H9 (cell line): Measurements from ENCODE around the gene NEGR1. TPM values are rescaled to one million over a fixed set of nuclear protein-coding genes. Genes with fewer than 3 reads are reported as not detected.

Source experiments
- DNase-seq: peaks from one replicate; pipeline ENCODE4 v3.0.0-alpha.2; 2017
- H2AFZ ChIP-seq: one replicate; pipeline ENCODE4 v1.6.1; 2013; ENCODE audit warnings: mild to moderate bottlenecking, low read length, control low read depth, moderate library complexity
- H2AK5ac ChIP-seq: 2 replicates; pipeline ENCODE4 v1.6.1; 2013; ENCODE audit warnings: low read length, control low read depth, mixed read lengths; ENCODE audit not compliant: insufficient read length
- H2BK120ac ChIP-seq: one replicate; pipeline ENCODE4 v1.6.1; 2013; ENCODE audit warnings: low read depth, mild to moderate bottlenecking, low read length, control low read depth, inconsistent platforms; ENCODE audit not compliant: poor library complexity, severe bottlenecking
- H2BK12ac ChIP-seq: 2 replicates; pipeline ENCODE4 v1.6.1; 2013; ENCODE audit warnings: low read length, control low read depth, mixed read lengths, low read depth; ENCODE audit not compliant: insufficient read length
- H2BK15ac ChIP-seq: 2 replicates; pipeline ENCODE4 v1.6.1; 2013; ENCODE audit warnings: low read depth, low read length, control low read depth
- H2BK20ac ChIP-seq: one replicate; pipeline ENCODE4 v1.6.1; 2013; ENCODE audit warnings: low read depth, mild to moderate bottlenecking, low read length, control low read depth, inconsistent platforms; ENCODE audit not compliant: poor library complexity, severe bottlenecking
- H2BK5ac ChIP-seq: 2 replicates; pipeline ENCODE4 v1.6.1; 2013; ENCODE audit warnings: low read length, control low read depth, mixed read lengths; ENCODE audit not compliant: insufficient read length
- H3K14ac ChIP-seq: 2 replicates; pipeline ENCODE4 v1.6.1; 2013; ENCODE audit warnings: low read length, control low read depth; ENCODE audit not compliant: insufficient read depth
- H3K18ac ChIP-seq: 2 replicates; pipeline ENCODE4 v1.6.1; 2013; ENCODE audit warnings: low read depth, mild to moderate bottlenecking, mixed read lengths, low read length, control low read depth; ENCODE audit not compliant: insufficient read length
- H3K23ac ChIP-seq: 2 replicates; pipeline ENCODE4 v1.6.1; 2013; ENCODE audit warnings: low read length, control low read depth, mixed read lengths, low read depth; ENCODE audit not compliant: insufficient read length
- H3K23me2 ChIP-seq: 2 replicates; pipeline ENCODE4 v1.6.1; 2013; ENCODE audit warnings: low read depth, mild to moderate bottlenecking, mixed read lengths, low read length, control low read depth; ENCODE audit not compliant: insufficient read length, poor library complexity, severe bottlenecking
- H3K27ac ChIP-seq: 2 replicates; pipeline ENCODE4 v1.5.1; 2013; ENCODE audit warnings: low read length, control low read depth, mixed read lengths, low read depth; ENCODE audit not compliant: insufficient read length
- H3K27me3 ChIP-seq: 2 replicates; pipeline ENCODE4 v1.6.1; 2013; ENCODE audit warnings: low read length, control low read depth, inconsistent platforms; ENCODE audit not compliant: insufficient read depth
- H3K4ac ChIP-seq: 2 replicates; pipeline ENCODE4 v1.6.1; 2013; ENCODE audit warnings: low read depth, mild to moderate bottlenecking, control low read depth, inconsistent platforms, low read length, moderate library complexity
- H3K4me1 ChIP-seq: 2 replicates; pipeline ENCODE4 v1.6.1; 2013; ENCODE audit warnings: low read length, control low read depth, inconsistent platforms; ENCODE audit not compliant: insufficient read depth
- H3K4me2 ChIP-seq: 2 replicates; pipeline ENCODE4 v1.6.1; 2013; ENCODE audit warnings: low read length, control low read depth, mixed read lengths; ENCODE audit not compliant: insufficient read length, insufficient read depth
- H3K56ac ChIP-seq: 2 replicates; pipeline ENCODE4 v1.6.1; 2013; ENCODE audit warnings: low read depth, mild to moderate bottlenecking, mixed read lengths, low read length, control low read depth; ENCODE audit not compliant: insufficient read length
- H3K79me1 ChIP-seq: 2 replicates; pipeline ENCODE4 v1.6.1; 2013; ENCODE audit warnings: low read depth, mild to moderate bottlenecking, moderate library complexity, low read length, control low read depth, inconsistent platforms; ENCODE audit not compliant: insufficient read depth, poor library complexity, severe bottlenecking
- H3K79me2 ChIP-seq: 2 replicates; pipeline ENCODE4 v1.6.1; 2013; ENCODE audit warnings: low read length, control low read depth, inconsistent platforms; ENCODE audit not compliant: insufficient read depth
- H3K9ac ChIP-seq: 2 replicates; pipeline ENCODE4 v1.6.1; 2013; ENCODE audit warnings: low read length, control low read depth, mixed read lengths; ENCODE audit not compliant: insufficient read length; ENCODE audit errors: extremely low read depth
- H3K9me3 ChIP-seq: one replicate; pipeline ENCODE4 v1.6.1; 2013; ENCODE audit warnings: low read depth, low read length, inconsistent platforms; ENCODE audit not compliant: control insufficient read depth
- H3T11ph ChIP-seq: one replicate; pipeline ENCODE4 v1.6.1; 2013; ENCODE audit warnings: mild to moderate bottlenecking, low read length, control low read depth, inconsistent platforms
- H4K20me1 ChIP-seq: one replicate; pipeline ENCODE4 v1.6.1; 2013; ENCODE audit not compliant: control insufficient read depth, insufficient read length, insufficient read depth
- H4K5ac ChIP-seq: 2 replicates; pipeline ENCODE4 v1.6.1; 2013; ENCODE audit warnings: low read depth, mild to moderate bottlenecking, mixed read lengths, low read length, control low read depth; ENCODE audit not compliant: insufficient read length
- H4K8ac ChIP-seq: replicated peaks from 2 replicates; pipeline ENCODE4 v1.6.1; 2013; ENCODE audit warnings: low read length, control low read depth, mixed read lengths, low read depth; ENCODE audit not compliant: insufficient read length
- H4K91ac ChIP-seq: 2 replicates; pipeline ENCODE4 v1.6.1; 2013; ENCODE audit warnings: low read depth, mild to moderate bottlenecking, moderate library complexity, mixed read lengths, low read length, control low read depth; ENCODE audit not compliant: insufficient read length
- H3K27ac Mint-ChIP-seq, 3 experiments: 2 replicates in 2 of 3; 3 replicates in 1 of 3; pipeline ENCODE4 v1.8.0; 2020 to 2021; ENCODE audit warnings: mixed read lengths in 3 of 3, mild to moderate bottlenecking in 1 of 3, moderate library complexity in 1 of 3
- H3K27me3 Mint-ChIP-seq: 2 replicates; pipeline ENCODE4 v1.8.0; 2021; ENCODE audit warnings: low read depth, mild to moderate bottlenecking, moderate library complexity, mixed read lengths
- H3K36me3 Mint-ChIP-seq, 3 experiments: 2 replicates in 2 of 3; 3 replicates in 1 of 3; pipeline ENCODE4 v1.8.0; 2020 to 2021; ENCODE audit warnings: low read depth in 3 of 3, mixed read lengths in 3 of 3; ENCODE audit not compliant: insufficient read depth in 1 of 3
- H3K4me1 Mint-ChIP-seq, 2 experiments: 2 replicates each; pipeline ENCODE4 v1.8.0; 2020; ENCODE audit warnings: mixed read lengths in 2 of 2
- H3K4me3 Mint-ChIP-seq, 2 experiments: 2 replicates in 1 of 2; 3 replicates in 1 of 2; pipeline ENCODE4 v1.8.0; 2020 to 2021; ENCODE audit warnings: mild to moderate bottlenecking in 2 of 2, mixed read lengths in 2 of 2, moderate library complexity in 1 of 2
- H3K9me3 Mint-ChIP-seq, 2 experiments: 2 replicates in 1 of 2; 3 replicates in 1 of 2; pipeline ENCODE4 v1.8.0; 2020; ENCODE audit warnings: mild to moderate bottlenecking in 2 of 2, mixed read lengths in 2 of 2, moderate library complexity in 1 of 2
- CTCF ChIP-seq: fragments of 200-600 bp; sonication (generic); conservative IDR thresholded peaks from 3 replicates; pipeline ENCODE4 v1.8.0; 2021; ENCODE audit warnings: antibody characterized with exemption, mild to moderate bottlenecking
- WGBS: extraction: QIAGEN DNeasy Blood & Tissue Kit; methylation state at CpG from one replicate; pipeline ENCODE4 v1.1.7; 2013; ENCODE audit warnings: missing lambda C conversion rate, low lambda C conversion rate, mixed read lengths; ENCODE audit not compliant: insufficient read length; ENCODE audit errors: extremely low coverage; 5-methylcytosine and 5-hydroxymethylcytosine counted together
- total RNA-seq: library from RNA; stranded (reverse); gene quantifications from 2 replicates; pipeline ENCODE4 v1.2.1, GENCODE V29; 2021

NEGR1 gene
- total RNA-seq, 1 experiment from 2014 or later = 0.13 TPM

GRCh38 chr1:72186733-72187307 lies 95.5 kb downstream of the NEGR1 start:
- H3K9me3 ChIP-seq = no peaks in the 10 kb centered on the region
- H2BK12ac ChIP-seq = no peak overlapping the region
- H4K8ac ChIP-seq = no peak overlapping the region
- H4K5ac ChIP-seq = no peak overlapping the region
- no peak overlapping the region for H2AK5ac ChIP-seq
- H3T11ph ChIP-seq = no peak overlapping the region
- H2AFZ ChIP-seq = no peak overlapping the region
- no peak overlapping the region; a peak in 1 of 7 replicates for H3K27ac Mint-ChIP-seq
- no peak overlapping the region for H3K4me2 ChIP-seq
- no peaks in the 10 kb centered on the region for H3K79me1 ChIP-seq
- no peaks in the 10 kb centered on the region for H3K27me3 ChIP-seq
- no peak overlapping the region for H2BK120ac ChIP-seq
- no peak overlapping the region for H3K18ac ChIP-seq
- H3K23ac ChIP-seq = no peak overlapping the region
- DNase-seq = no peak
- no peak overlapping the region for H4K91ac ChIP-seq
- H3K4me1 ChIP-seq = no peaks in the 10 kb centered on the region
- H3K9ac ChIP-seq = no peak overlapping the region
- H2BK15ac ChIP-seq = no peak overlapping the region
- no peak overlapping the region for H3K4me3 Mint-ChIP-seq
- H3K14ac ChIP-seq = no peak overlapping the region
- no peaks in the 10 kb centered on the region for H3K27me3 Mint-ChIP-seq
- H2BK5ac ChIP-seq = no peak overlapping the region
- H3K4me1 Mint-ChIP-seq = peaks cover 4 to 8% of the 10 kb centered on the region in 2 experiments
- no peak overlapping the region for H2BK20ac ChIP-seq
- no peak overlapping the region for H3K4ac ChIP-seq
- no peak overlapping the region for H3K27ac ChIP-seq
- TF ChIP-seq CTCF = peak; percentile 75
- 100% methylated on average over 1 of the region's 1 CpG for WGBS
- no peaks in the 10 kb centered on the region for H3K79me2 ChIP-seq
- H3K9me3 Mint-ChIP-seq = no peaks in the 10 kb centered on the region
- no peaks in the 10 kb centered on the region for H3K36me3 Mint-ChIP-seq
- H4K20me1 ChIP-seq = no peaks in the 10 kb centered on the region
- no peaks in the 10 kb centered on the region for H3K23me2 ChIP-seq
- H3K56ac ChIP-seq = no peak overlapping the region
